Right atrium auricular region (tissue), 2 donors: Measurements from ENCODE around the gene STRN4. TPM values are rescaled to one million over a fixed set of nuclear protein-coding genes. Genes with fewer than 3 reads are reported as not detected.
"Not testable (repeated sequence)": the region's sequence is repeated elsewhere in the genome, so short reads cannot be mapped to it uniquely, and the experiment has no call there.

Experiments used
- DNase-seq: peaks from one replicate; pipeline ENCODE4 v3.0.0-alpha.2; 2019; ENCODE audit warnings: low spot score
- H3K27ac ChIP-seq, 2 donors: fragments of 200-600 bp; sonication (generic); 1 replicate in 1 of 2; 2 replicates in 1 of 2; pipeline ENCODE4 v1.5.1; 2016 to 2019
- H3K27me3 ChIP-seq, 2 donors: fragments of 200-600 bp; sonication (generic); one replicate each; pipeline versions ENCODE4 v1.5.1 to v1.6.0; 2017 to 2019
- H3K36me3 ChIP-seq: fragments of 200-600 bp; sonication (generic); one replicate; pipeline ENCODE4 v1.5.1; 2016
- H3K4me1 ChIP-seq, 2 donors: fragments of 200-600 bp; sonication (generic); one replicate each; pipeline versions ENCODE4 v1.5.1 to v1.6.0; 2017 to 2019
- H3K4me3 ChIP-seq, 2 donors: fragments of 200-600 bp; sonication (generic); 1 replicate in 1 of 2; 2 replicates in 1 of 2; pipeline ENCODE4 v1.5.1; 2017 to 2019; ENCODE audit warnings: mild to moderate bottlenecking in 1 of 2, moderate library complexity in 1 of 2
- H3K9me3 ChIP-seq, 2 donors: fragments of 200-600 bp; sonication (generic); one replicate each; pipeline ENCODE4 v1.5.1; 2019
- total RNA-seq, 2 donors: library from RNA; depleted of rRNA; stranded (reverse); fragments of >200 nt; gene quantifications; one replicate each; pipeline ENCODE4 v1.1.0, GENCODE V29; 2016
- TF ChIP-seq, protein P1 (sequence below), 2 donors: fragments of 200-600 bp; sonication (generic); IDR thresholded peaks; one replicate each; pipeline ENCODE4 v1.5.1; 2019; ENCODE audit warnings: antibody characterized with exemption in 2 of 2

STRN4 gene
- total RNA-seq, 2 donors from 2014 or later, result 46.6 to 65.4 TPM

DNA sequence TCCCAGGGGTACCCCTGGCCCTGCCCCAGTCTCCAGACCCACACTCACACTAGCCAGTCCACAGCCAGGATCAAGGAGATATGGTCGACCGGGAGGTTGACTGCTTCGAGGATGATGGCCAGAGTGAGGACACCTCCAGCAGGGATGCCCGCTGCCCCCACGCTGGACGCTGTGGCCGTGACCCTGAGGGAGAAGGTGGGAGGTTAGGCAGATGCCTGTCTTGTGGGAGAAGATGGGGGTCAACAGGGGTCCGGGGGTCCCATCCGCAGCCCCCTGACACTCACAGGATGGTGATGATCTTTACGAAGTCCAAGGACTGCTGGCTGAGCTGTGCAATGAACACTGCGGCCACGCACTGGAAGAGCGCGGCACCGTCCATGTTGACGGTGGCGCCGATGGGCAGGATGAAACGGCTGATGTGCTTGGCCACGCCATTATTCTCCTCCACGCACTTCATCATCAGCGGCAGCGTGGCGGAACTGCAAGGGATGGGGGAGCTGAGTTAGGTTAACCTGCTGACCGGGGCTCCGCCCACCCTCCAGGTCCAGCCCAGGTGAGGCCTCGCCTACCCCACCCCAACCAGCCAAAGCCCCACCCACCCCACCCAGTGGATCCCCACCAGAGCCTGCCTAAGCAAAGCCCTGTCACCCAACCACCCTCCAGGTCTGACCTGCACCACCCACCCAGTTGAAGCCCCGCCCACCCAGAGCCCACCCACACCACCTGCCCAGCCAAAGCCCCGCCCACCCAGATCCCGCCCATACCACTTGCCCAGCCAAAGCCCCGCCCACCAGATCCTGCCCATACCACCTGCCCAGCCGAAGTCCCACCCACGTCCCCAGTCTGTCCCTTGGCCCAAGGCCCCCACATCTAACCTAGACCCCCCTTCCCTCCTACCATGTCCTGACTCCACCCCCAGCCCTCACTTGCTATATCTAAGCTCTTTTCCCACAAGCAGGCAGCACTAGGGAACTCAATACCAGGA is 31.0 kb upstream of the STRN4 start:
- Histone ChIP-seq H3K27ac (no peak overlapping the region), H3K4me1 (no peaks in the 10 kb centered on the region), H3K27me3 (no peaks in the 10 kb centered on the region), H3K4me3 (no peak overlapping the region), H3K9me3 (no peaks in the 10 kb centered on the region), H3K36me3 (peaks cover 69% of the 10 kb centered on the region)
- TF ChIP-seq, protein P1, sequence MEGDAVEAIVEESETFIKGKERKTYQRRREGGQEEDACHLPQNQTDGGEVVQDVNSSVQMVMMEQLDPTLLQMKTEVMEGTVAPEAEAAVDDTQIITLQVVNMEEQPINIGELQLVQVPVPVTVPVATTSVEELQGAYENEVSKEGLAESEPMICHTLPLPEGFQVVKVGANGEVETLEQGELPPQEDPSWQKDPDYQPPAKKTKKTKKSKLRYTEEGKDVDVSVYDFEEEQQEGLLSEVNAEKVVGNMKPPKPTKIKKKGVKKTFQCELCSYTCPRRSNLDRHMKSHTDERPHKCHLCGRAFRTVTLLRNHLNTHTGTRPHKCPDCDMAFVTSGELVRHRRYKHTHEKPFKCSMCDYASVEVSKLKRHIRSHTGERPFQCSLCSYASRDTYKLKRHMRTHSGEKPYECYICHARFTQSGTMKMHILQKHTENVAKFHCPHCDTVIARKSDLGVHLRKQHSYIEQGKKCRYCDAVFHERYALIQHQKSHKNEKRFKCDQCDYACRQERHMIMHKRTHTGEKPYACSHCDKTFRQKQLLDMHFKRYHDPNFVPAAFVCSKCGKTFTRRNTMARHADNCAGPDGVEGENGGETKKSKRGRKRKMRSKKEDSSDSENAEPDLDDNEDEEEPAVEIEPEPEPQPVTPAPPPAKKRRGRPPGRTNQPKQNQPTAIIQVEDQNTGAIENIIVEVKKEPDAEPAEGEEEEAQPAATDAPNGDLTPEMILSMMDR (IDR thresholded peaks at IDR 0.05), result no peak
- DNase-seq, result no peak

DNA sequence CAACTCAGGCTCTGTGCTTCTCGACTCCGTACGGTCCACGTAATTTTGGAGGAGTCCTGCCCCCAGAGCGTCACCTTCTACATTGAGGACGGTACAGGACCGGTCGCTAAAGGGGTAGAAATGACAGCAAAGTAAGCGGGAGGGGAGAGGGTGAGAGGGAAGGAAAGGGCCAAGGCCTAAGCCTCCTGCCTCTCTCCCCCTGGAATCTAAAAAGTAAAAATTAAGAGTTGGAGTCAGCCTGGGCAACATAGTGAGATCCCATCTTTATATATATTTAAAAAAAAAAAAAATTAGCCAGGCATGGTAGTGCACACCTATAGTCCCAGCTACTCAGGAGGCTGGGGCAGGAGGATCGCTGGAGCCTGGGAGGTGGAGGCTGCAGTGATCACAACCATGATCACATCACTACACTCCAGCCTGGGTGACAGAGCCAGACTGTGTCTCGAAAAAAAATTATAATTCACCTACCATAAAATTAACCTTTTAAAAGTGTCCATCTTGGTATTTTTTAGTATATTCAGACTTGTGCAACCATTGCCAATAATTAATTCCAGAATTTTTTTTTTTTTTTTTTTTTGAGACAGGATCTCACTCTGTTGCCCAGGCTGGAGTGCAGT is 29.5 kb upstream of the STRN4 start:
- no peaks in the 10 kb centered on the region for H3K4me1 ChIP-seq
- TF ChIP-seq, protein P1 (IDR thresholded peaks at IDR 0.05), result no peak
- no peaks in the 10 kb centered on the region for H3K27me3 ChIP-seq
- no peaks in the 10 kb centered on the region for H3K9me3 ChIP-seq
- no peak for DNase-seq
- H3K4me3 ChIP-seq, result no peak overlapping the region
- H3K36me3 ChIP-seq, result peaks cover 56% of the 10 kb centered on the region
- H3K27ac ChIP-seq, result no peak overlapping the region

DNA sequence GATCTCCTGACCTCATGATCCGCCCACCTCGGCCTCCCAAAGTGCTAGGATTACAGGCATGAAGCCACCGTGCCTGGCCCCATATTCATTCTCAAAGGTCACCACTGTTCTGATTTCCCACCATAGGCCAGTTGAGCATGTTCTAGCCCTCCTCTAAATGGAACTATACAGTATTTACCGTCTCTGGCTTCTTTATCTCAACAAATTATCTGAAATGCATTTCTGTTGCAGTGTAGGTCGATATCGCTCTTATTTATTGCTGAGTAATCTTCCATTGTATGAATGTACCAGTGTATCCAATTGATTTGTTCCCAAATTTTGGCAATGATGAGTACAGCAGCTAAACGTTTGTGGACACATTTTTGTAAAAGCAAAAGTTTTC is 26.8 kb upstream of the STRN4 start:
- DNase-seq, result no peak
- Histone ChIP-seq H3K4me3 (no peak overlapping the region), H3K36me3 (peaks cover 35% of the 10 kb centered on the region), H3K4me1 (peaks cover 0 to 5% of the 10 kb centered on the region in 2 donors), H3K27me3 (no peaks in the 10 kb centered on the region), H3K27ac (no peak overlapping the region), H3K9me3 (no peaks in the 10 kb centered on the region)
- TF ChIP-seq, protein P1 (IDR thresholded peaks at IDR 0.05), result no peak

DNA sequence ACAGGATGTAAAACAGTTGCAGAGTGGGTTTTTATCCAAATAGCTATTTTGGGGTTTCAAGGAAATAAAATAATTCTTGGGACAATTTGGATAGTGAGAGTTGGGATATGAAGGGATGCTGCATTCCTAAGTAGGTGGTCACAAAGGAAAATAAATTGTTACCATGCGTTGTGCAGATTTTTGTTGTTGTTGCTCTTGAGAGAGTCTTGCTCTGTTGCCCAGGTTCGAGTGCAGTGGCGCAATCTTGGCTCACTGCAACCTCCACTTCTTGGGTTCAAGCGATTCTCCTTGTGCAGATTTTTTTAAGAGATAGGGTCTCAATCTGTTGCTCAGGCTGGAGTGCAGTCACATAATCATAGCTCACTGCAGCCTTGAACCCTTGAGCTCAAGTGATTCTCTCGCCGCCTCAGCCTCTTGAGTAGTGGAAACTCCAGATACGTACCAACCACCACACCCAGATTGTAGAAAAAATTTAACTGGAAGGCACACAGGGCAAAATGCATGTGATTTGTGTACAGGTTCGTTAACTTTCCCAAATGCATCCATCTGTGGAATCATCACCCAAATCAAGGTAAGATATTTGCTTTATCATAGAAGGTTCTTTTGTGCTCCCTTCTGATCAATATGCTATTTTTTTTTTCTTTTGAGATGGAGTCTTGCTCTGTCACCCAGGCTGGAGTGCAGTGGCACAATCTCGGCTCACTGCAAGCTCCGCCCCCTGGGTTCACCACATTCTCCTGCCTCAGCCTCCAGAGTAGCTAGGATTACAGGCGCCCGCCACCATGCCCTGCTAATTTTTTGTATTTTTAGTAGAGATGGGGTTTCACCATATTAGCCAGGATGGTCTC is 26.1 kb upstream of the STRN4 start:
- H3K27ac ChIP-seq, result no peak overlapping the region
- peaks cover 30% of the 10 kb centered on the region for H3K36me3 ChIP-seq
- H3K27me3 ChIP-seq, result no peaks in the 10 kb centered on the region
- H3K4me1 ChIP-seq, result peaks cover 0 to 5% of the 10 kb centered on the region in 2 donors
- no peaks in the 10 kb centered on the region for H3K9me3 ChIP-seq
- no peak for DNase-seq
- no peak overlapping the region for H3K4me3 ChIP-seq
- TF ChIP-seq, protein P1 (IDR thresholded peaks at IDR 0.05), result no peak

DNA sequence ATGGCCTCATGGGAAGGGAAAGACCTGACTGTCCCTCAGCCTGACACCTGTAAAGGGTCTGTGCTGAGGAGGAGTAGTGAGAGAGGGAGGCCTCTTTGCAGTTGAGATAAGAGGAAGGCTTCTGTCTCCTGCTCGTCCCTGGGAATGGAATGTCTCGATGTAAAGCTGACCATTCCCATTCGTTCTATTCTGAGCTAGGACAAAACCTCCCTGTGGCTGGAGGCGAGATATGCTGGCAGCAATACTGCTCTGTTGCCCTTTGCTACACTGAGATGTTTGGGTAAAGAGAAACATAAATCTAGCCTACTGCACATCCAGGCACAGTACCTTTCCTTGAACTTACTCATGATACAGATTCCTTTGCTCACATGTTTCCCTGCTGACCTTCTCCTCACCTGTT is 22.5 kb upstream of the STRN4 start:
- H3K4me1 ChIP-seq, H3K9me3 ChIP-seq, H3K4me3 ChIP-seq, H3K27me3 ChIP-seq, H3K36me3 ChIP-seq, DNase-seq: not testable (repeated sequence)
- H3K27ac ChIP-seq, result peak overlapping the region; percentile 62 to 74
